Stimulated activated CD8-positive, alpha-beta memory T cell treated with anti-CD3 and anti-CD28 coated beads, Interleukin-7, amount 100 ng/mL, for 1 hour (primary cell): ENCODE measurements around the gene SLC38A9.
"Not testable (repeated sequence)": the region's sequence is repeated elsewhere in the genome, so short reads cannot be mapped to it uniquely, and the experiment has no call there.

Experiments
- DNase-seq, 2 donors: peaks; one replicate each; pipeline ENCODE4 v3.0.0-alpha.2; 2020; ENCODE audit warnings: low read depth in 2 of 2

SLC38A9 gene

DNA sequence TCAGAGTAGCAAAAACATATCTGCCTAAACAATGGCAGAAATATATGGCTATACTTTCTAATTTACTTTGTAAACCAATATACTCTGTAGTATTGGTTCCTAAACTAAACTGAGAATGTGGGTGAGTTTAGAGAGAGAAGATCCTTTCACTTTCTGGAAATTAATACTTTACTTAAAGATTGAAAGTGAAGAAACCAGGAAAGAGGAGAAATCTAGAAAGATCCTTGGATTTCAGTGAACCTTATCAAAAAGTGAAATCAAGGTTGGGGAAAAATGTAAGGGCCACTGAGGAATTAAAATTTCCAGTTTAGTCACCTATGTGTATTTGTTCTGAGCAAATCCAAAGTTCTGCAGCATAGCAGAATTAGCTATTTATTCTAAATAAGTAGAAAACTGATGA is 5.9 kb downstream of the SLC38A9 start:
- no peak for DNase-seq

DNA sequence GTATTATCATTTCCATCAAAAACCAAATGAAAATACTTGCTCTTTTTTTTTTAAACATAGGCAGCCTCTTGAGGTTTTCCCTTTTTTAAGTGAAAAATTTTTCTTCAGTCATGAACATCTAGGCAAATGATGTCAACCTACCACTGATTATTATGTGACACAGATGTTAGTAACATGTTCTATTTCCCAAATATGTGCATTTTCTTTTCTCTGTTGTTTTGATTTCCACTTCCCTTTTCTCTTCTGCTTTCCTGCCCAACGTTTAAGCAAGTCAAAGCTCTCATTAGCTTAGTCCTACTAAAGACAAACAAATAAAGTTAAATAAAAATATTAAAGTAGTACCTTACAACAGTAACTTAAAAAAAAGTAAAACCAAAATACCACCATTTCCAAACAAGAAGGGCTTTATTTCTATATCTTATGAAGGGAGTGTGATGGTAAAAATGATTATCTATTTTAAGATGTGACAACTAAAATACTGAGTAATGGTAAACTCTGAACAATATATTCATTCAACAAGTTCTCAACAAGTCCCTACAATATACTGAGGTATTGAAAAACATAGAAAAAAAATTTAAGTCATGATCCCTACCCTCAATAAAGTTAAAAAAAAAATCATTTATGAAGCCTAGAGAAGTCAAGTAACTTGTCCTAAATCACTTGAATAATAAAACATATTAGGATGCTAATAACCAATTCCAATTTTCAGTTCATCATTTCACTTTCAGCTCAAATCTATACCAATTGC is 9.4 kb downstream of the SLC38A9 start:
- DNase-seq, result no peak

DNA sequence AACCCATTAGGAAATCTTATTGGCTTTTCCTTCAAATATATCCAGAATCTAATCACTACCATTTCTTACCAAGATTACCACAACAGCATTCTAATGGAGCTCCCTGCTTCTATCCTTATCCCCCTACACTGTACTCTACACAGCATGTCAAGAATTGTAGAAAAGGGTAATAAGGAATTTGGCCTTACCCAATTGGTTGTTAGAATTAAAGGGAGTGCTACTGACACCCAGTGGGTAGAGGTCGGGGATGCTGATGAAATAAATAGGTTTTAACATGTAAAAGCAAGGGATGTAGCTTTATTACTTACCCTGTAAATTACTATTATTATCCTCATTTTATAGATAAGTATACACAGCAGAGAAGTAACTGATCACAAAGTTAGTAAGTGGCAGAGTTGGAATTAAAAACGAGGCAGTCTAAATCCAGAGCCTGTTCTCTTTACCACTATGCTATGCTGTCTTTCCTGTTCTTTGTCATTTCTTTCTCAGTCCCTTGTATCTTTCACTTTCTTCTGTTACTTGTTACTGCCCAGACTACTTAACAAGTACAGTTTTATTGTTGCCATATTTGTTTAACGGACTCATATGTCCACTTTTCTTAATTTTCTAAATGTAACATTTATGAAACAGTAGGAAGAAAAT is 10.5 kb downstream of the SLC38A9 start:
- no peak for DNase-seq

DNA sequence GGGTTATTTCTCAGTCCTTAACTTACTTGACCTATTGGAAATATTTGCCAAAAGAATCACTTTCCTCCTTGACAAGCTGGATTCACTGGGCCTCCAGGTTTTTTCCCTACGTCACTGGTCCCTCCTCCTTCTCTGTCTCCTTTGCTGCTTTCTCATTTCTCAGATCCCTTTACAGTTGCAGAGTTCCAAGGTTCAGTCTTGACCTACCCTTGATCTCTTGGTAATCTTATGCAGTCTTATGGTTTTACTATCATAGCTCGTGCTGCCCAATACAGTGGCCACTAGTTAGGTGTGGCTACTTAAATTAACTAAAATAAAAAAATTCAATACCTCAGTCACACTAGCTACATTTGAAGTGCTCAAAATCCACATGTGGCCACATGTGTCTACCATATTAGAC is 11.4 kb downstream of the SLC38A9 start:
- DNase-seq, result no peak

DNA sequence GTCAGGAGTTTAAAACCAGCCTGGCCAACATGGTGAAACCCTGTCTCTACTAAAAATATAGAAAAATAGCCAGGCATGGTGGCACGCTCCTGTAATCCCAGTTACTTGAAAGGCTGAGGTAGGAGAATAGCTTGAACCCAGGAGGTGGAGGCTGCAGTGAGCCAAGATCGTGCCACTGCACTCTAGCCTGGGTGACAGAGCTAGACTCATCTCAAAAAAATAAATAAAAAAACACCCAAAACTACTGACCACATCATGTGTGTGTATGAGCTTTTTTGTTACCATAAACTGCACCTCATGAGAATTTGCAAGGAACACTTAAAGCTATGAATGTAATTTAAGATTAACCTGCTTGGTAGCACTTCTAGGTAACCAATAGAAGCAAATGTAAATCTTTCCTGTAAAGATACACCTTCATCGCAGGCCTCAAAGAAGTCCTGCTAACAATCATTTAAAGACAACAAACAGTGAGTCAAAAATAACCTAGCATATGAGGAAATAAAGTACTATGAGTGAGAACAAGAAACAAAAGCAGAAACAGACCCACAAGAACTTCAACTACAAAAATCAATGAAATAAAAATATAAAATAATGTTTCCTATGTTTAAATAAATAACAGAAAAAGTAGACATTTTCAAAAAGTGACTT is 13.0 kb downstream of the SLC38A9 start:
- no peak for DNase-seq

DNA sequence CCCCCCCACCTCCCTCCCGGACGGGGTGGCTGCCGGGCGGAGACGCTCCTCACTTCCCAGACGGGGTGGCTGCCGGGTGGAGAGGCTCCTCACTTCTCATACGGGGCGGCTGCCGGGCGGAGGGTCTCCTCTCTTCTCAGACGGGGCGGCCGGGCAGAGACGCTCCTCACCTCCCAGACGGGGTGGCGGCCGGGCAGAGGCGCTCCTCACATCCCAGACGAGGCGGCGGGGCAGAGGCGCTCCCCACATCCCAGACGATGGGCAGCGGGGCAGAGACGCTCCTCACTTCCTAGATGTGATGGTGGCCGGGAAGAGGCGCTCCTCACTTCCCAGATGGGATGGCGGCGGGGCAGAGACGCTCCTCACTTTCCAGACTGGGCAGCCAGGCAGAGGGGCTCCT is 15.4 kb downstream of the SLC38A9 start:
- not testable (repeated sequence) for DNase-seq

DNA sequence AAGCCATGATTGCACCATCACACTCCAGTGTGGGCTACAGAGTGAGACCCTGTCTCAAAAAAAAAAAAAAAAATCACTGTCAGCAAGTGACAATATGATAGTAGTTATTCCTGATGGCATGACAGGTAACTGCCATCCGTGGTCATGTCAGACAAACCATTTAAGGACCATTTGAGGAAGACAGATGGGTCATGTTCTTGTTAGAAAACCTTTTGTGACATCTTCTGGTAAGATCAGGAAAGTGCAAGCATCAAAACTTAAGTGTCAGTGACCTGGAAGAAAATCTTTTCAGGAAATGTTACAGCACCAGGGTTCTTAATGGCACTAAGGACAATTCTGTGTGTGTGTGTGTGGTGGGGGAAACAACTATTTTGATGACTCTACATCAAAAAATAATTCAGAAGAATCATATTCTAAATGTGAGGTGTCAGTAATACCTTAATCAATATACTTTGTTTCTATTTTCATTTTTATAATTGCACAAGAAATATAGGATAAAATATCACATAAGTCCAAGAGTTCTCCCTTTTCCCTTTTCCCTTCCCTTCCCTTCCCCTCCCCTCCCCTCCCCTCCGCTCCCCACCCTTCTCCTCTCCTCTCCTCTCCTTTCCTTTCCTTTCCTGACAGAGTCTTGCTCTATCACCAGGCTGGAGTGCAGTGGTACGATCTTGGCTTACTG is 17.8 kb downstream of the SLC38A9 start:
- no peak for DNase-seq

DNA sequence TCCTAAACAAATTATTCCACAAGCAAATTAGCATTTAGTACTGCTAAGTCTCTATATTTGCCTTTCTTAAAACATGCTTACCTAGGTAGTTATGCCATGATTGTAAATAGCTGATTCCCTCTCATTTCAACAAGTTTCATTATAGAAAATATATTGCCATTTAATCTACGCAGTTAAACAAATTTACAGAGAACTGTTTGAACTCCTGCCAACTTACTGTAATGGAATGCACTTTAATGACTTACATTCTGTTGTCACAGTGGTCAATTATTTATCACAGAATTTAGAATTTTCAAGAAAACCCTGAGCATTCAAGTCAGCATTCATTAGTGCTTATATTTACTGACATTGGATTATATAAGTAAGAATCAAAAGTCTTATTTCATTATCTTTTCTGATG is 19.6 kb downstream of the SLC38A9 start:
- no peak for DNase-seq

DNA sequence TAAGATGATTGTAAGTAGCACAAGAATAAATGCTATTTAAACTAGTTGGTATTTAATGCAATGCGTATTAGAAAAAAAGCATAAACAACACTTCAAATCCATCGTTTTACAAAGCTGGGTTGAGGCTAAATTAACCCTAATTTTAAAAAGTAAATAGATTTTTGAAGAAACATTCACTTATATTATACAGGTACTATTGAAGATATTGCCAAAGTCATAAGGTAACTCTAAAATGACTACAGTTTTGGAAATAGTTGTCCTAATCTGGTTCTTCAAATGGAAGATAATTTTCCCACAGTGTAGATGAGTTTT is 20.1 kb downstream of the SLC38A9 start:
- DNase-seq, result no peak

DNA sequence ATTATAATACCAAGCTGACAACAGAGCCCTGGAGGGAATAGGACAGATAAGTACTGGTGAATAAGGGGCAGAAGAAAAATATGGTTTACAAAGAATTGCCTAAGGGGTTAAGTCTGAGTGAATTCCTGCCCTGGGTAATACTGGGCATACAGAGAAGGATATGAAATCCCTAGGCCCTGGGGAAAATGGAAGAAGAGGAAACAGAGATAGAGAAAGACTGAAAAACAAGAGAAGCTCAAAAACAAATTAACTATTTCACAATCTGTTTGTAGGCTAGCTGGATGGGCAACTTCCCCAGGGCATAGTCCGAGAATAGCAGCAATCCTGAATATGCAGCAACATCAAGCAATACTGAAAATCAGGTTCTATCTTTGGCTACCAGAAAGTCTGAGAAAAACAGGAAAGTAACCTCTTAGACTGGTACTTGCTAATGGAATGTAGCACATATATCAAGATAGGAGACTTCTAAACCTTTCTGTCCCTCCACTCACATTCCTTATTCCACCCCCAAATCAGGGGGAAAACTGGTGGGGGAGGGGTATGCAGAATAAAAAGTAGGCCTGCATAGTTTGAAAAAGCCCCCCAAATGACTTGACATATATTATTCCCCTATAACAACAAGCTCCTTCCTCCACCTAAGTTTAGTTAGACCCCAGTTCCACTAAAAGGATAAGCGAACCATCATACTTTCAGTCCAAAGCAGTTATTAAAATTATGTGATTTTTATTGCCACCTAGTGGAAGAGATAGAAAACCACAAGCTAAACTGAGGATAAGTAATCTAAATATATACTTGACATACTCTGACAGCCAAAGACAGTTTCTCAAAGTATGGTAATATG is 20.6 kb downstream of the SLC38A9 start:
- DNase-seq, result no peak

DNA sequence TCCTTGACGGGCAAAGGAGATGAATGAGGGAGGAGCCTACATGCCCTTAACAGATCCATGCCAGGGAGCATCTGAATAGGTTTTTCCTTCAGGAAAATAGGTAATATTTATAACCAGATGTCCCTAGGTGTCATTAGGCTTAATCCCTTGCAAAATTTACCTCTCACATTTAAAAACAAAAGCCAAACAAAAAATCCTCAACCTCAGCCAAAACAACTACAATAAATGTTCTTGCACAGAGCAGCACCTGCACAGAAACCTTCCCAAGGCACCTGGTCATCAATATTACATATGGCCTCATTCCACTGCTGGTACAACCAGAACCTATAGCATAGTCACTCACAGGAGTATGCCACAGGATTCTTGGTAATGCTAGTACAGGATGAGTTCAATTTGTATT is 30.1 kb downstream of the SLC38A9 start:
- DNase-seq, result no peak

DNA sequence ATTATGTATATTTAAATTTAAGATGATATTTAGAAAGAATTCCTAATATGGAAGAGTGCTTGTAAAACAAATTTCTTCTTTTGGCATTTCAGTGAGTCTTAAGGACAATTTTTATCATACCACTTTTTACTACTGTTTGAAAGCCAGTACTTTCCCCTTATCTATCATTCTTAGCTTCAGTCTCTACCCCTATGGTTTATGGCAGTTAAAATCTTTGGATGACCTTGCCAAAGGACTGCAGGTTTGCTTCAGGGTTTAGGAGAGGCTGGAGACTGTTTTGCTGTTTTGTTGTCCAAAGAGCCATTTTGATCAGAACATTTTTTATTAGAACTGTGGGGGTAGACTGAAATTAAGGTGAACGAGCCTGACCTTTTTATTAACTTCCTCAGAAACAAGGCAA is 30.8 kb downstream of the SLC38A9 start:
- no peak for DNase-seq

DNA sequence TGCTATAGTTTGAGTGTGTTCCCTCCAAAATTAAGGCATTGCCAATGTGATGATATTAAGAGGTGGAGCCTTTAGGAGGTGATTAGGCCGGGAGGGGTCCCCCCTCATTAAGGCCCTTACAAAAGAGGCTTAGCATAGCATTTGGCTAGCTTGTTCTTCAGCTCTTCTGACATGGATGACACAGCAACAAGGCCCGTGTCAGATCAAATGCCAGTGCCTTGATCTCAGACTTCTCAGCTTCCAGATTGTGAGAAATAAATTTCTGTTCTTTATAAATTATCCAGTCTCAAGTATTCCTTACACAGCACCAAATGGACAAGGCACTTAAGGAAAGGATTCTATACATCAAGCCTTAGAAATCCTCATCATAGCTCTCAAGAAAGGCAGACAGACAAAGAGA is 31.8 kb downstream of the SLC38A9 start:
- no peak for DNase-seq

DNA sequence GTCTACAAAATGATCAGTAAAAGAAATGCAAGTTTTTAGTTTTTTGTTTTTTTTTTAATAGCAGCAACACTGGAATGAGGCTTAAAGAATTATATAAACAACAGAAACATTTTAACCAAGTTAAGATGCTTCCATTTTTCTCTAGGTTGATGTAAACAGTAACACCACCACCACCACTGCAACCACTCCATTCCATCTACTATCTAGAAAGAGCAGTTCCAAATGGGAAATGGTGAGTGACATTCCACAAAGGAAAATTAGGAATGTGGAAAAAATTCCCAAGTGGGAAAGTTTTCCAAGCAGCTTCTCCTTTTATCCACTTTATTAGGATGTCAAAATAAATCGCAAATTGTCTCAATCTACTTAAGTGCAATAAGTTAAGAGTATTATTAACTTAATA is 32.6 kb downstream of the SLC38A9 start:
- no peak for DNase-seq

DNA sequence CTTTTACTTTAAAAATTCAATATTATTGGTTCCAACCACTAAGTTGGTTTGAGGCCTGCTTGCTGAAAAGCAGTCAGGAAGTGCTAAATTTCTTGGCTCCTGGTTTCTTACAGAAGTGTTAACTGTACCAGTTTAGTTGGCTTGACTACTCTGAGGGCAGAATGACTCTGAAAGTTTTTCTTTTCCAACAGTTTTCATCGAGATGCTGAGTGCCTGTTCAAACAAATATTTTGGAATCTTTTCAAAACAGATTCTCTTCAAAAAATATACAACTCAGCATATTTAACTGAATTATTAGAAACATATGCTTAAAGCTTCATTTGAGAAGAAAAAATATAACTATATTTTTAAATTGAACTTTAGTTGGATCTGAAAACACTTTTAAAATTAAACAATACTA is 37.0 kb downstream of the SLC38A9 start:
- no peak for DNase-seq

DNA sequence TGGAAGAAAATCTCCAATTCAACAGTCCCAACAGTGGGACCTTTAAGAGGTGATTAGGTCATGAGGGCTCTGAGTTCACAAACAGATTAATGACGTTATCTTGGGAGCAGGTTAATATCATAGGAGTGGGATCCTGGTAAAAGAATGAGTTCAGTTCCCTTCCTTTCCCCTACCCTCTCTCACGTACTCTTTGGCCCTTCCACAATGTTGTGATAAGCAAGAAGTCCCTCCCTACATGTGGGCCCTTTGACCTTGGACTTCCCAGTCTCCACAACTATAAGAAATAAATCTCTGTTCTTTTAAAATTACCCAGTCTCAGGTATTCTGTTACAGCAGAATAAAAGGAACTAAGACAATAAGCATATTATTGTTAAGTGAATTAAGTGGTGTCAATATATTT is 37.8 kb downstream of the SLC38A9 start:
- no peak for DNase-seq

DNA sequence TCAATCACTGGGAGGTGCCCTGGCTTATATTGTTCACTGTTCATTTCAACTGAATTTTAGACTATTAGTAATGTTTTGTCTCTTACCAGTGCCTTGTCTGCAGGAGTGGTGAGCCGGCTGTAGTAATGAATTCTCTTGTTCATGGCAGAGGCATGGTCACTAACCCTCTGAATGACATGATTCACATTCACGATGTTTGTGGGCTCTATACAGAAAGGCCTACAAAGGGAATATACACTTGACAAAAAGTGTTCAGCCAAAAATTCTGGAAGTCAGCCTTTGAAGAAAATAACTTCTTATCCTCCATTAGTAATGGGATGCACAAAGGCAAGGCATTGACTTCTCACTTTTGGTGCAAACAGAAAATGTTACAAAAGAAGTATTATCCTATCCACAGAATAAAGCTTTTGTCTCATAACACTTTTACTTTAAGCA is 39.6 kb downstream of the SLC38A9 start:
- no peak for DNase-seq

DNA sequence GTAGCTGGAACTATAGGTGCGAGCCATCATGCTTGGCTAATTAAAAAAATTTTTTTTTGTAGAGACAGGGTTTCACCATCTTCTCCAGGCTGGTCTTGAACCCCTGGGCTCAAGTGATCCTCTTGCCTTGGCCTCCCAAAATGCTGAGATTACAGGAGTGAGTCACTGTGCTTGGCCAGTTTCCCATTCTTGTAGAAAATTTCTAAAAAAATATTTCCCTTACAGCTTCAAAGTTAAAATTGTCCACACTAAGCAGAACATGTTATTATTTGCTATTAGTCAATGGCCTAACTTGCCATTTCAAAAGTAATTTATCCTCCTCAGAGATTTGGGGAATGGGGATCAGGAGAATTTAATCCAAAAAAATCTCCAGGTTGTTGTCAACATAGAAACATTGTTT is 40.1 kb downstream of the SLC38A9 start:
- DNase-seq, result no peak

DNA sequence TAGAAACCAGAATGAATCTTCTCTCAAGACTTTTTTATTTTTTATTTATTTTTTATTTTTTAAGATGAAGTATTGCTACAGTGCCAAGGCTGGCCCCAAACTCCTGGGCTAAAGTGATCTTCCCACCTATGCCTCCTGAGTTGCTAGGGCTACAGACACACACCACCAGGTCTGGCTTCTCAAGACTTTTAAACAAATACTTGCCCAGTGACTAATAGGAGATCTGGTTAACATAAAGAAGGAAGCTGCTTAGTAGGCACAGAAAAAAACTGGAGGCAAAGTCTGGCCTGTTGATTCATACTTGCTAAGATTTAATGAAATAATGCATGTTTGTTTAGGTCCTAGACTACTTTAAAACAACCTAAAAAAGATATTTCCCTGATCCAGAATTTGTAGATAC is 43.8 kb downstream of the SLC38A9 start:
- DNase-seq, result no peak

DNA sequence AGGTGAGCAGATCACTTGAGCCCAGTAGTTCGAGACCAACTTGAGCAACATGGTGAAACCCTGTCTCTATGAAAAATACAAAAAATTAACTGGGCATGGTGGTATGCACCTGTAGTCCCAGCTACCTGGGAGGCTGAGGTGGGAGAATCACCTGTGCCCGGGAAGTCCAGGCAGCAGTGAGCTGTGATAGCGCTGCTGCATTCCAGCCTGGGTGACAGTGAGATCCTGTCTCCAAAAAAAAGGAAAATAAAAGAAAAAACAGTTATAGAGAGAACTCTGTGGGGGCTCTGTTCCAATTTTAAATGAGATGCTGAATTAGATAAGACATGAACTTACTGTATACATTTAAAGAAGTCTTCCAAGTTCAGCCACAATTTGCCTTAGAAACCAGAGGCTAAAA is 44.2 kb downstream of the SLC38A9 start:
- DNase-seq, result no peak

DNA sequence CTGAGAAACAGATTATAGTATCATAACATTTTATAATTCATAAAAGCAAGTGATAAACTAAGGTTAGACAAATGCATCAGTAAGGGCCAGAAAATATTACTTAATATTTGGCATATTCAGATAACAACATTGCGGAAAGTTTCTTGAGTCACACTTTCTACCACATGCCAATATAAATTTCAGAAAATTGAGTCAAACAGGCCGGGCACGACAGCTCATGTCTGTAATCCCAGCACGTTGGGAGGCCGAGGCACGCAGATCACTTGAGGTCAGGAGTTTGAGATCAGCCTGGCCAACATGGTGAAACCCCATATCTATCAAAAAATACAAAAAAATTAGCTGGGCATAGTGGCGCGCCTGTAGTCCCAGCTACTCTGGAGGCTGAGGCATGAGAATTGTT is 47.1 kb downstream of the SLC38A9 start:
- no peak for DNase-seq

DNA sequence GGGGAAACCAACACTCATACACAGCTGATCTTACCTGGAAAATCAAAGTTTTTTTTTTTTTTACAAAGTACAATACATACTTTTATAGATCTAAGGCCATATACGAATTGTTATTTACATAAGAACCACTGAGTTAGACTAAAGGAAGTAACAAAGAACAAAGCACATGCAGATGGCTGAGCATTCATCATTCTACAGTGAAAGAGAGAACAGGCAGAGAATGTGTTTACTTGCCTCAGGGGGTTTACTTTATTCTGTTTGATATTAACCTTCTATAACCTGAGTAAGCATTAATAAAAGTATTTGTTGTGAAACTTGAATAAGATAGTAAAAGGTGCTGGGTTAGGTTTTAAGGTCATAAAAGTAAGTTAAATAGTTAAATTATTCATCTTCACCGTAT is 54.7 kb downstream of the SLC38A9 start:
- DNase-seq, result no peak
